GM06990 (cell line): Measurements from ENCODE around the gene SPINT2.

Experiments used
- DNase-seq: peaks from one replicate; pipeline ENCODE4 v3.0.0-alpha.2; 2011; ENCODE audit not compliant: insufficient read length; ENCODE audit errors: extremely low read depth
- H3K27me3 ChIP-seq: replicated peaks from 2 replicates; pipeline ENCODE4 v1.6.0; 2011; ENCODE audit warnings: low read length; ENCODE audit not compliant: control insufficient read depth, insufficient read depth
- H3K36me3 ChIP-seq: 2 replicates; pipeline ENCODE4 v1.5.1; 2011; ENCODE audit warnings: low read length; ENCODE audit not compliant: control insufficient read depth, insufficient read depth
- H3K4me3 ChIP-seq: replicated peaks from 2 replicates; pipeline ENCODE4 v1.5.1; 2011; ENCODE audit warnings: low read depth, mild to moderate bottlenecking, control low read depth, low read length
- CTCF ChIP-seq: IDR thresholded peaks from 2 replicates; pipeline ENCODE4 v1.5.1; 2011; ENCODE audit warnings: low read length, control low read depth, mild to moderate bottlenecking, inconsistent platforms; ENCODE audit not compliant: insufficient read depth, poor library complexity, severe bottlenecking

Gene SPINT2

DNA sequence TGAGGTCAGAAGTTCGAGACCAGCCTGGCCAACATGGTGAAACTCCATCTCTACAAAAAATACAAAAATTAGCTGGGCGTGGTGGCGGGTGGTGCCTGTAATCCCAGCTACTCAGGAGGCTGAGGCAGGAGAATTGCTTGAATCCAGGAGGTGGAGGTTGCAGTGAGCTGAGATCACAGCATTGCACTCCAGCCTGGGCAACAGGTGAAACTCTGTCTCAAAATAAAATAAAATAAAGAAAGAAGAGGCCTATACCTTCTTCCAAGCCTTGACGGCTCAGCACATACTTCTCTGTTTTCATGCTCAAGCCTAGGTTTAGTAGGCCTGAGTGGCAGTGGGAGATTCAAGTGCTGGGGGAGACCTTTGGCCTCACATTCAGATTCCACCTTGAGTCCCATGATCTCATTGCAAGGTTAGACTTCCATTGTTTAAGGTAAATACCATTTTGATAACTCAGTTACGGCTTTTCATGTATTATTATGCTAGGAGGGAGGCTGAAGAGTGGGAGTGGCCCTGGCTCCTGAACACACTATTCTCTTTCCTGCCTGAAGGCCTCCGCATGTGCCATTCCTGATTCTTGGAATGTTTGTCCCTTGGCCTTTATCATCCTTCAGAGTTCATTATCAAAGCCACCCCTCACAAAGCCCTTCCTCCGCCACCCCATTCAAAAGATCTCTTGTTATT lies 1.6 kb upstream of the SPINT2 start:
- TF ChIP-seq CTCF = no peak
- Histone ChIP-seq H3K27me3 (no peaks in the 10 kb centered on the region; the same call in 1 of the 2 replicates), H3K36me3 (no peaks in the 10 kb centered on the region), H3K4me3 (no peak overlapping the region)
- DNase-seq = no peak

- TF ChIP-seq CTCF = no peak
Measured at GRCh38 chr19:38263689-38264485, 486 bp upstream of the SPINT2 start.

GRCh38 chr19:38265213-38265861 lies 964 bp downstream of the SPINT2 start:
- Histone ChIP-seq H3K36me3 (no peaks in the 10 kb centered on the region), H3K4me3 (peak overlapping the region; percentile 50), H3K27me3 (no peaks in the 10 kb centered on the region; the same call in 1 of the 2 replicates)
- no peak for TF ChIP-seq CTCF
- no peak for DNase-seq

More at GRCh38 chr19:38263689-38264485, 486 bp upstream of the SPINT2 start:
- Histone ChIP-seq H3K4me3 (peak overlapping the region; percentile 50), H3K27me3 (no peaks in the 10 kb centered on the region; the same call in 1 of the 2 replicates), H3K36me3 (no peaks in the 10 kb centered on the region)
- DNase-seq = no peak

DNA sequence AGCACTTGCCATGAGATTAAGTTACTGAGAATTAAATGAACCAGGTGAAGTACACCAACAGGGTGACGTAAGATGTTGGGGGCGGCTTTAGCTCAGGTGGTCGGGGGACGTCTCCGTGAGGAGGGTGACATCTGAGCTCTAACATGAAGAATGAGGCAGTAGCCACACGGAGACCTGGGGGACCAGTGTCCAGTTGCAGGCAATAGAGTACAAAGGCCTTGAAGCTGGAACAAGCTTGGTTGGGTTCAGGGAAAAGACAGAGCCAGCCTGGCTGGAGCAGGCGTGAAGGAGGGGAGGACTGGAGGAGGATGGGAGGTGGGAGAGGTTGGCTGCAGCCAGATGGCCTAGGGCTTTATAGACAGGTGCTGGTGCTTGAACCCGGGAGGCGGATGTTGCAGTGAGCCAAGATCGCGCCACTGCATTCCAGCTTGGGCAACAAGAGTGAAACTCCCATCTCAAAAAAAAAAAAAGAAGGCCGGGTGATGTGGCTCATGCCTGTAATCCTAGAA lies 1.6 kb downstream of the SPINT2 start:
- TF ChIP-seq CTCF = no peak
- Histone ChIP-seq H3K27me3 (no peaks in the 10 kb centered on the region; the same call in 1 of the 2 replicates), H3K4me3 (no peak overlapping the region), H3K36me3 (no peaks in the 10 kb centered on the region)
- no peak for DNase-seq

DNA sequence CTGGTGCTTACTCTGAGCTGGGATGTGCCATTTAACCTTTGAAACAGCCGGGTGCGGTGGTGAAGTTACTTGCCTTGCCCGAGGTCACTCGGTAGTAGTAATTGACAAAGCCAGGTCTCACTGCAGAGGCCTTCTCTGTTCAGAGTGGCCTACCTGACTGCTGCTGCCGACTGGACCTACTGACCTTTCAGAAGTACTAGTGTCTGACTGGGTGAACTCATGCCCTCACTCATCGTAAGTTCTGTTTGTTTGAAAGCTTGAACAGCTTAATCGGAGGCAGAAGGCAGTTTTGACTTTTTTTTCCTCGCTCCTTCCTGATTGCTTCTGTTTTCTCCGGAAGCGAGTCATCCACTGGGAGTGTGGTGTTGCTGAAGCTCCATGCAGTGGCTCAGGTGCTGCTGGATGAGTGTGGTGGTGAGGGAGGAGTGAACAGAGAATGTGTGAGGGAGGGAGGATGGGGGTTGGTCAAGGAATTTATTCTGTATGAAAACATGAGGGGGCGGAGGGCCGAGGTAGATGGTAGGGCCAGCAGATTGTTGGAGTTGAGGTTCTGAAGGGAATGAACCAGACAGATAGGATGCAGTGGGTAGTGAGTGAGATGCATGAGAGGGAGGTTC lies 2.7 kb downstream of the SPINT2 start:
- DNase-seq = no peak
- H3K36me3 ChIP-seq = no peaks in the 10 kb centered on the region
- no peak overlapping the region for H3K4me3 ChIP-seq
- no peaks in the 10 kb centered on the region; the same call in 1 of the 2 replicates for H3K27me3 ChIP-seq
- no peak for TF ChIP-seq CTCF
